ENCODE measurements around the gene FAM184B.
"Not testable (repeated sequence)": the region's sequence is repeated elsewhere in the genome, so short reads cannot be mapped to it uniquely, and the experiment has no call there.

The FAM184B gene

DNA sequence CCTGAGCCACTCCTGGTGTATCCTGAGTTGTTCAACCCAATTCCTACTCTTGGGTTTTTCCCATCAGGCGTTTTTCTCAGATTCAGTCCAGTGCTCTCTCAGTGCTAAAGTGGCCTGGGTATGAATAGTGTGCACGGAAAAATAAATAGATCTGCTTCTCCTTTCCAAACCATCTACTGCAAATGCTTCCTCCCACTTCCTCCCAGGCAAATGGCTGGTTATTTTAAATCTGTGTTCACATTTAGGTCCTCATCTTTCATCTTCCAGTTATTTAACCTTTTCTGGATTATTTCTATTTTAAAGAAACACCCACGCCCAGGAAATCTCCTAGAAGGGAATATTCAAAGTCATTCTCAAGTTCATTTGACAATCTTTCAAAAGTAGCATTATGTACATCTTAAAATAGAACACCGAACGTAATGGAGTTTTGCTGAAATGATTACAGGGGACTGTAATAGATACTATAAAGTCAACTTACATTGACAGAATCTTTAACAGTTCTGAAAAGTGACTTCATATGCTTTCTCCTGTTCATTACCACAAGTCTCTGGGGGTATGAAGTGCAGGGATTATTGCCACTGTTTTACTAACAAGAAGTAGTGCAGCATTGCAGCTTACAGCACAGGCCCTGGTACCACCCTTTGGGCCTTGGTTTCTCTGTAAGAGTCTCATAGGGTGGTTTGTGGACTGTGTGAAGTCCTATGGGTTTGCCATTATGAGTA is 100.7 kb downstream of the FAM184B start:
- DNase-seq, result no peak

GRCh38 chr4:17670423-17670822 is 111.0 kb downstream of the FAM184B start:
- DNase-seq, result no peak

- DNase-seq, result no peak
Measured at GRCh38 chr4:17667653-17668201, 113.7 kb downstream of the FAM184B start.

DNA sequence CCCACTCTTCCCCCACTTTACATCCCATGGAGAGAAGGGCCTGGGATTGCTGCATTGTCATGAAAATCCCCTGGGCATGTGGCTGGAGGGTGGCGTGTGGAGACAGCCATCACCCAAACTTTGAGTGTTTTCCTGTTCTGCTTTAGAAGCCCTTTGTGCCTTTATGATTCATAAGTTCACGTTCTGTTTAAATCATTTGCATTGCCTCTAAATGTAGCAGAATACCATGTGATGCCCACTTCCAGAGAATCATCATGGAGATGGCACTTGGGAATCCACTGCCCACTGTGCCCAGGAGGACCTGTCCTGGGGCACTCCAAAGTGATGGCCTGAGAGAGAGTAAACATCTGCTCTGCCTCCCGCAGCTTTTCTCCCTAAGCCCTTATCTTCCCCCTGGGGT is 114.2 kb downstream of the FAM184B start:
- no peak for DNase-seq

- DNase-seq, result no peak
Measured at GRCh38 chr4:17665852-17666251, 115.6 kb downstream of the FAM184B start.

- no peak for DNase-seq
Measured at GRCh38 chr4:17665346-17665745, 116.1 kb downstream of the FAM184B start.

GRCh38 chr4:17664755-17665154 is 116.7 kb downstream of the FAM184B start:
- DNase-seq, result no peak

GRCh38 chr4:17662694-17663093 is 118.7 kb downstream of the FAM184B start:
- DNase-seq, result no peak

GRCh38 chr4:17659196-17659595 is 122.2 kb downstream of the FAM184B start:
- not testable (repeated sequence) for DNase-seq

GRCh38 chr4:17657849-17658248 is 123.6 kb downstream of the FAM184B start:
- DNase-seq, result no peak

GRCh38 chr4:17657090-17657489 is 124.3 kb downstream of the FAM184B start:
- DNase-seq, result no peak

DNA sequence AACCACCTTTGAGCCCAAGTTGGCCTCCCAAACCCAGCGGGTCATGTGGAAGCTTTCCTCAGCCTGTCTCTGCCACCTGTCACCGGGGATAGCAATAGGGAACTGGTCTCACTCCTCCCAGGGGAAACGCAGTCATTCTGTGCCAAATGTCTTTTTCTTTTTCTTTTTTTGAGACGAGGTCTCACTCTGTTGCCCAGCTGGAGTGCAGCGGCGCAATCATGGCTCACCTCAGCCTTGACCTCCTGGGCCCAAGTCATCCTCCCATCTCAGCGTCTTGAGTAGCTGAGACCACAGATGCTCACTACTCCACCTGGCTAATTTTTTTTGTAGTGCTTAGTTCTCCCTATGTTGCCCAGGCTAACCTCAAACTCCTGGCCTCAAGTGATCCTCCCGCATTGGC is 126.7 kb downstream of the FAM184B start:
- DNase-seq, result no peak

GRCh38 chr4:17650406-17650805 is 131.0 kb downstream of the FAM184B start:
- DNase-seq, result no peak

GRCh38 chr4:17647927-17648326 is 133.5 kb downstream of the FAM184B start:
- DNase-seq, result no peak

GRCh38 chr4:17647176-17647806 is 134.1 kb downstream of the FAM184B start:
- no peak for DNase-seq

DNA sequence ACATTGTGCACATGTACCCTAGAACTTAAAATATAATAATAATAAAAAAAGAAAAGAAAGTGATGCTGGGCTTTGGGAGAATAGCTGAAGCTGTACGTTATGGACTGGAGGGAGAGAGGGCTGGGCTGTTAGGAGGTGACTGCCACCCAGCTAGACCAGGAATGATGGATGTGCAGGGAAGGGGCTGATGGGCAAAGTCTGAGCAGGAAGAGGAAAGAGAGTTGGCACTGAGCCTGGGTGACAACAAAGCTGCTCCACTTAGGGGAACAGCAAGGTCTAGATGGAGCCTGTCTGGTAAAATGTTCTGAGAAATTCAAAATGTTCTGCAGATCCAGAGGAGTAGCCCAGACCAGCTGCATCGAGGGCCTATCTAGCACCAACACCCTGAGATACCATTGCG is 134.7 kb downstream of the FAM184B start:
- DNase-seq, result no peak

DNA sequence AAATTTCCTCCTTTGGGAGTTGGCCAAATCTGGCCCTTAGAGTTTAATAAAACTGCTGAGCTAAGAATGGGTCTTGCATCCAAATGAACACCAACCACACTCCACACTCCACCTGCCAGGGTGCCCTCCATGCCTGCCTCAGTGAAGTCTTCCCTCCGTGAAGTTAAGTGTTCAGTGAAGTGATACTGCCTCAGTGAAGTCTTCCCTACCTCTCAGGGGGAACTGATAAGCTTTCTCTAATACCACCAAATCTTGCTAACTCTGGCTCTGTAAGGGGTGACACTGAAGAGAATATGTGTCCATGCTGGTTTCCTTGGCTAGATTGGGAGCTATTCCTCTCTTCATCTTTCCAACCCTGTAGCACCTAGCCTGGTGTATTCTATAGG is 139.0 kb downstream of the FAM184B start:
- no peak for DNase-seq

DNA sequence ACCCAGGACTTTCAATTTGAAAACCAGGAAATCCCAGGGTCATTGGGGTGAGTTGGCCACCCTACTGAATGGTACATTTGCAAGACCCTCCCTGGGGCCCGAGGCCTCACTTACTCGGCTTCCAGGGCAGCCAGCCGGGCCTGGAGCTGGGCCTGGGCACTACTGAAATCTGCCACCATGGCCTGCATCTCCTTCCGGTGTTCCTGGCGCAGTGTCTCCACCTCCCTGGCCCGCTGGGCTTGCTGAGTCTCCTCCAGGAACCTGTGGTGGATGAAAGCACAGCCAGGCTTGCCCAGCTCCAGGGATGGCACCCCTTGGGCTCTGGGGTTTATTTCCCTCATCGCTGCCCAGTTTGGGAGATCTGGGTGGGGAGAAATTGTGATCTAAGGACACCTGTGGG is 142.3 kb downstream of the FAM184B start:
- no peak for DNase-seq

GRCh38 chr4:17636696-17637622 is 144.5 kb downstream of the FAM184B start:
- DNase-seq, result peak; percentile 74

DNA sequence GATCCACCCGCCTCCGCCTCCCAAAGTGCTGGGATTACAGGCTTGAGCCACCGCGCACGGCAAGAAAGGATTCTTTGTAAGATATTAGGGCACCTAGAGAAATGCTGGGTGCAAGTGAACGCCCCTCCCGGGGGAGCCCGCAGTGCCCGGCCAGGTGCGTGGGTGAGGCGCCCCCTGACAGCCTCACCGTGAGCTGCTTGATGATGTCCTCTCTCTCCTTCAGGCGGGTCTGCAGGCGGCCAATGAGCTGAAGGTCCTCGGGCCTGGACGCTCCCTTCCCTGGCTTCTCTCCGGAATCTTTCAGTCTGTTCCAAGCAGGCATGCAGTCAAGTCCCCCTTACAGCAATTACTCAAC is 145.1 kb downstream of the FAM184B start:
- DNase-seq, result no peak

DNA sequence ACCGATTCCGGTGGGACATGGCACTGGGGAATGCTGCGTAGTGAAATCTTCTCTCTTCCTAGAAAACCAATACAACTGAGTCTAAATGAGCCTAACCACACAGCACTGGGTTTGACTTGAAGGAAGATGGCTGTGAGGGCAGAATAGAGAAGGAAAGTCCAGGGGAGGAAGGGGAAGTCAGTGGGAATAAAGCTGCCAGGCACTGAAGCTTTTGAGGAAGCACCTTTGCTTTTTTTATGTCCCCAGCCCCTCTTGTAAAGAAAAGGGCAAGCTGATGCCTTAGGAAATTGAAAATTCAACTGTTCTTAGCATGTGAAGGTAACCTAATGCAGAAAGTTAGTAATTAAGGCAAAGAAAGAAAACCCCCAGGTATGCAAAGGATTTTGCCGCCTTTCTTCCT is 146.4 kb downstream of the FAM184B start:
- DNase-seq, result no peak

- no peak for DNase-seq
Measured at GRCh38 chr4:17633600-17633999, 147.8 kb downstream of the FAM184B start.

DNA sequence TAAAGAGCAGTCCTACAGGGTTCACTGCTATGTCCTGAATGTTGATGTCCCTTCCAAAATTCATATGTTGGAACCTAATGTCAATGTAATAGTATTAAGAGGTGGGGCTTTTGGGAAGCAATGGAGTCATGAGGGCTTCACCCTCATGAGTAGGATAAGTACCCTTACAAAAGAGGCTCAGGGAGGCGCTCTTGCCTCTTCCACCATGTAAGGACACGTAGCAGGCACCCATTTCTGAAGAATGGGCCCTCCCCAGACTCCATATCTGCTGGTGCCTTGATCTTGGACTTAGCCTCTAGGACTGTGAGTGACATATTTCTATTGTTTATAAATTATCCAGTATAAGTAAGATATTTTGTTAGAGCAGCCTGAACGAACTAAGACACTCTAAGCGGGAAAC is 151.2 kb downstream of the FAM184B start:
- DNase-seq, result no peak

DNA sequence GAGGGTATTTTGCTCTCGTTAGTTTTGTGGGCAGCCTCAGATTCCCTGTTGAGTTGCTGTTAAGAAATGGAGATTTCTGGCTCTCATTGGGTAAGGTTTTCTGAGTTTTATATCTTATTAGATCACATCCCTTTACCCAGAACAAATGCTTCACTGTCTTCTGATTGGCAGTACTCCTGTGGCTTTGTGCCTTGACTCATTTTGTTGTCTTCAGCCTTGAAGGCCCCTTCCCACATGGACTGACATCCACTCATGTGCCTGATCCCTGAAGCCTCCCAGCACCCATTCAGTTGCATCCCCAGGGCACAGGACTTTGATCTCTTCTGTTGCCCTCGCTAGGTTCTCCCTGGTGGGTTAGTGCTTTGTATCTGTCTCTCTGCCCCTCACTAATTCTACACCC is 156.6 kb downstream of the FAM184B start:
- no peak for DNase-seq

All from CD4-positive, alpha-beta T cell treated with Interleukin-12 subunit alpha and Interleukin-12 subunit beta, for 1 hour (primary cell).